ELR (cell line): ENCODE data around the gene NLGN1.

Experiments used
- DNase-seq: peaks from one replicate; pipeline ENCODE4 v3.0.0-alpha.2; 2015; ENCODE audit warnings: low read depth

NLGN1 gene

DNA sequence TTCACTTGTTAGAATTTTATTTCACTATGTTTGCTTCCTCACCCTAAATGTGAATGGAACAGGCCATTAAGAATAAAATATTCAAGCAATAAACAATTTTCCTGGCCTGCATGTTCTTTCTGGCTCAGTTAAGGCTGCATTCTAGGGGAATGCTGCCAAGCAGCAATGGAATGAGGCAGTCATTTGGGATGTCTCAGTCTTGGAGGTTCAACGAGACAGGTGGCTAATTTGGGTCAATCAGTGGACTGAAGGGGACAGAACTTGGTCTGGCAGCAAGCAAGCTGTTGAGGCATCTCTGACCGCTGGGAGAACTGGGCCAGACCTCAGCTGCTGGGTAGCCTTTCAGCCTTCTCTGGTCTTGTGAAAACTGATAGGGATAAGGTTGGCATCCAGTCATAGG is 241.6 kb downstream of the NLGN1 start:
- DNase-seq: no peak

DNA sequence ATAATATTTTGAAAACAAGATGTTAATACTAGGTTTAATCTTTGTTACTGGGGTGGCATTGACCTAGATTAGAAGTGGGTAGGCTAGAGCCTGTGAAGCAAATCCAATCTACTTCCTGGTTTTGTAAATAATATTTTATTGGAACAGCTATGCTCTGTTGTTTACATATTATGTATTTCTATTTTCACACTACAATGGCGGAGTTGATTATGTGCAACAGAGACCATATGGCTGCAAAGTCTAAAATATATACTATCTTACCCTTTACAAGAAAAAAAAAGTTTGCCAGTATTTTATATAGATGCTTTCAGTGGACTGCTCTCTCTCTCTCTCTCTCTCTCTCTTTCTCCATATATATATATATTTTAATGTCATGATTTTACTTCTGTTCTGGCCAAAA is 244.2 kb downstream of the NLGN1 start:
- no peak for DNase-seq

DNA sequence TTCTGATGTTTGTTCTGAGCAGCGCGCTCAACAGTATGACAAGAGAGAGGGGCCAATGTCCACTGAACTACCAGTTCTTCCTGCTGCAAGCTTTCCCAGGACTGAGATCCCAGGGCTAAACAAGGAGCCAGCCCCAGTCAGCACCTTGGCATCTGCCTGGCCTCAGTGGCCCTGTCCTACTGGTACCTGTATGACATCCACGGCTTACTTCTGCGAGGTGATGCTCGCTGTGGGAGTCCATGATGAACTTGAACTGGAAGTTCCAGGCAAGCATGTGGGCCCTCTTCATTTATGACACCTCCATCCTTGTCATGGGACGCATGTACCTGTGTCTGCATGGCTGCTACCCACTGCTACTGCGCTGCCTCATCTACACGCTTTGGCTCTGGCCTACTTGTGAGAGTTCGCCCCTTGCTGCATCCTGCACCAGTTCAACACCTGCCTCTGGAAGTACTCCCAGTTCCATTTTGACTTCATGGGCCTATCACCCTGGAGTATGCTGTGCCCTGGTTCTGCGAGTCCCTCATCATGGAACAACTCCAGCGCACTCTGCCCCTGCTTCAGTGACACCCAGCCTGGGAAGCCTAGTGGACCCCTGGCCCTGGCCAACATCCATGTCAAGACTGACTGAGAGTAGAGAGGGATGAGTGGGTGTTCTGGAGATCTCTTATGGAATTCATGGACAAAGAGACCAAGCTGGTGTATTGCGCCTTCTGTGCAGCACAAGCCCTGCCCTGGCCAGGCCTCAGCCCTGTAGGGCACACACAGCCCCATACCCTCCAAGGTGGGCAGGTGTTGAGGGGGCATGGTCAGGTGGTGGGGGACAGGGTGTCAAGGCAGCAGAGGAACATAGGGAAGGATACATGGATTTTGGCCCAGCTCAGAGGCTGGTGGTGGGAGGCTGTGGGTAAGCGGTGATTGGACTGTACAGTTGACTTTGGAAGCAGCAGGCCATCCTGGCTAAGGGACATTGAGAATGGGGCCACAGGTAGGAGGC is 246.8 kb downstream of the NLGN1 start:
- no peak for DNase-seq

DNA sequence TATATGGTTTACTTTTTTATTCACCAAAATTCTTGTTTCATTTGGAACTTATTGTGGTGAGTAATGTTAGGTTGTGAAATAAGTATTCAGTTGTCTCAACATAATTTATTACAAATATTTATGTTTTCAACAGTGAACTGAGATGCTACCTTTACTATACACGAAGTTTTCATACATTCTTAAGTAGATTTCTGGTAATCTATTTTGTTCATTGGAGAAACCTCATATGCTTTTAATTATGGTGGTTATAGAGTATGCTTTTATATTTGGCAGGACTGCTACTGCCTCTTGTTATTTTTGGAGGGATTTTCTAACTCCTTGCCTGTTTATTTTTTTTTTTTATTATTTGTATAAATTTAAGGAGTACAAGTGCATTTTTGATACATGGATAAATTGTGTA is 253.1 kb downstream of the NLGN1 start:
- DNase-seq: no peak

DNA sequence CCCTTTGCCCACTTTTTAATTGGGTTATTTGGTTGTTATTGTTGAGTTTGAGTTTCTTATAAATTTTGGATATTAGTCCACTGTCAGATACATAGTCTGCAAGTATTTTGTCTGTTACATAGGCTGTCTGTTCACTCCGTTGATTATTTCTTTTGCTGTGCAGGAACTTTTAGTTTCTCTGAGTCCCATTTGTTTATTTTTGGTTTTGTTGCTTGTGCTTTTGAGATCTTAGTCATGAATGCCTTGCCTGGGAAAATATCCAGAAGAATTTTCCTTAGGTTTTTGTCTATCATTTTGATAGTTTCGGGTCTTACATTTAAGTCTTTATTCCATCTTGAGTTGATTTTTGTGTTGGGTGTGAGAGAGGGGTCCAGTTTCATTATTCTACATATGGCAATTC is 254.5 kb downstream of the NLGN1 start:
- DNase-seq: no peak

DNA sequence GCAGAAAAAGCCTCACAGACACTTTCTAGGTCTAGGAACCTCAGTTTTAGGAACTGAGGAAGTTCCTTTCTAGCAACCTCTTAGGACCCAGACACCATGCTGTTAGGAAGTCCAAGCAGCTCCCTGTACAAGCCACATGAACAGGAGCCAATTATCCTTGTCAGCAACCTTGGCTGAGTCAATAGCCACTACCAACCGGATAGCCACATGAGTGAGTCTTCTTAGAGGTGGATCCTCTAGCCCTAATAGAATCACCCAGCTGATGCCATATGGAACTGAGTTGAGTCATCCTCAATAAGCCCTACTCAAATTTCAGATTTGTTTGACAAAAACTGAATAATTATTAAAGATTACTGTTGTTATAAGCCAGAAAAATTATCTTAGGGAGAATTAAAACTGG is 256.2 kb downstream of the NLGN1 start:
- DNase-seq: peak; percentile 64

DNA sequence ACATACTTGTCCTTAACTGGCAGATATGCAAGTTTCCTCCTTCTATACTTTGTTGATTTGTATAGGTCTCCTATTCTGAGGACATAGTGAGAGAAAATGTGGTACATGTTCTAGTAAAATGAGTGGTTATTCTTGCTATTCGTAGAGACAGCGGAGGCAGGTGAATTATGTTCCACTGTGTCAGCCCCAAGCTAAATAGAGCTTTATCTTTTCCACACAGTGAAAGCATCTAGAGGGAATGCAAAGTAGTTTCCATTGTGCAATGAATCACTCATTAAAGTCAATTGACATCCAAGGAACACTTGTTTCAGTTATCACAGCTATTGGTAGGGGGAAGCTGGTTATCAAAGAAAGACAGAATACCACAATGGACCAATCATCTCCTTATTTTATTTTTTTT is 262.4 kb downstream of the NLGN1 start:
- DNase-seq: no peak

DNA sequence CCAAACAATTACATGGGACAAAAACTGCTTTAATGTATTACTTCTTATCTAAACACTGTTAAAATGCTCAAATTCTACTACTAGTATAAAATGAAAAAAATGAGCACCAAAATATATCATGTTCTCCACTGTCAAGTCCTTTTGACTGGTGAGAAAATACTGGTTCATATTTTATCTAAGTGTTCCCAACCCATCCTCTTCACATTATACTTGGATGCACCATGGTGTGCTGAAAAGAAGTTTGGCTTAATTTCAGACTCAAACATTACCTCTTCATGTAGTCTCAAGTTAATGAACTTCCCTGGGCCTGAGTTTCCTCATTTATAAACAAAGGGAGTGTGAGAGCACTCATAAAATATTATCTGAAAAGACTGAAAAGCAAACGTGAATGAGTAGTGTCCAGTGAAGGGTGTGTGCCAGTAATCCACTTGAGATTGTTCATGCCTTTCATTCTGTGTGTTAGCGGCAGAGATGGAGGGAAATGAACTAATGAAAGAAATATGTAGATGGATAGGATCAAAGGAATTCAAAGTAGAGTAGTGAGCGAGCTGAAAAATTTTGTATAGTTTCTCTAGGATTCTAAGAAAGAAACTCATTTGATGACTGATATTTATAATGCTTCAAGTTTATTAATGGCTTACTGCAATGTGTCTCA is 263.2 kb downstream of the NLGN1 start:
- peak; percentile 73 for DNase-seq

DNA sequence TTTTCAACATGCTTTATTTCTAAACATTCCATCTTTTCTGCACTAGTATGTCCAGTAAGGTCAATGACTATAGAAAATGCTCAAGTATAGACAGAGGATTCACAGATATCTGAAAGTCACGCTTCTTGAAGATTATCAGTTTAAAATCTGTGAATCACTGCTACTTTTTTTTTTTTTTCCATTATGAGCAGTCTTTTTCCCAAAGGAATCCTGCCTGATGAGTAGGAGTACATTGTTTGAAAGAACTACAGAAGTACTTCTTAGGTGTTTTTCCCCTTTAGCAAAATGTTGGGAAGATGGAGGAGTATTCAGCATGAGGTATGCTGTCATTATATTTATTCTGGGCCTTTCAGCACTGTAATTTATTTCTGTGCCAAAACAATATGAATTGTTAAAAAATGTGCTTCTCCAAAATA is 266.2 kb downstream of the NLGN1 start:
- DNase-seq: peak; percentile 69

DNA sequence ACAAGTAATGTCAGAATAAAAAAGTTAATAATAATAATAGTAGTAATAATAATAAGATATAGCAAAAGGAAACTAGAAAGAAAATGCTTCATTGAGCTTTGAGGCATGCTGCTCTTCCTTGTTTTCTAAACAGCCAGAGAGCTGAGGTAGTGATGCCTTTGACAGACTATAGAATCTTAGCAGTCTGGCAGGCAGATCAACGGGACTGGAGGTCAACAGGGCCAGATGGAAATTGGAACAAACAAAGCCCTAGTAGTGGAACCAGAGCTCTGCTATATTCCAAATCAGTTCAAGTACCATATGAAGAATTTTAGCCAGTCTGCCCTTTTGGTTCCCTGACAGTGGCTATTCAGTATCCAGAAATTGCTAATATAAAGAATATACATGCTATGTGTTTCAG is 278.6 kb downstream of the NLGN1 start:
- no peak for DNase-seq

DNA sequence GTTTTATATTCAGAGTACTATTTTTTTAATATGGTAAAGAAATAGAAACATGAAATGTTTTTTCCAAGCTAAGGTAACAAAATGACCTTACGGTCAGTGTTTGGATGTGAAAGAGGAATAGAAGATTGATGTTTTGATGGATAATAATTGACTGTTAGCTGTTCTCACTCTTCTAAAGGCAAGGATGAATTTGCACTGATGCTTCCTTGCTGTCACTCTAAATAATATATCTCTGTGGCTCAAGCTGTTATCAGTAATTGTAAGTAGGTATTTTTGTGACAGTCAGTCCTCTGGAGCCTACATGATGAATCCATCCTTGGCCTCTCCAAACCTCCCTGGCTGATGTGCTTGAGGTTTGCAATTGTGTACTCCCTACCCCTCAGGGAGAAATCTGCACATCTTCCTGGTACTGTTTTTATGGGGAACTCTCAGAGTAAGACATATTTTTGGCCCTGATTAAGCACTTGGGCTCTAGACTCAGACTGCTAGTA is 283.7 kb downstream of the NLGN1 start:
- DNase-seq: no peak

DNA sequence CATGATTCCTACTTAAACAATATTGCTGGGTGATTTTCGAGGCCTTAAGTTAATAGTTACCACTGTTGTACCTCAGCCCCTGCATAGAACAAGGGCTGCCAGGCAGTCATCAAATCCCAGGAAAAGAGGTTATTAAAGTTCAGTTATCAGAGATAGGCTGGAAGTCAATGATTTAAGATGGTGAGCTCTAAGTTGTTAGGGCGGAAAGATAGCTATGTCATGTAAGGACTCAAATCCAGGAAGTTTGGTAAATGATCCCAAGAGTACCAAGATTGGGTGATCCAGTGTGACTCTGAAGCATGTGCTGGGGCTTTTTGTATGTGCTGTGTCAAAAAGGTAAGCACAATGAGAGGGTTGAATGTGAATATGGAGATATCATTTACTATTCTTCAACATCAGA is 287.9 kb downstream of the NLGN1 start:
- no peak for DNase-seq

DNA sequence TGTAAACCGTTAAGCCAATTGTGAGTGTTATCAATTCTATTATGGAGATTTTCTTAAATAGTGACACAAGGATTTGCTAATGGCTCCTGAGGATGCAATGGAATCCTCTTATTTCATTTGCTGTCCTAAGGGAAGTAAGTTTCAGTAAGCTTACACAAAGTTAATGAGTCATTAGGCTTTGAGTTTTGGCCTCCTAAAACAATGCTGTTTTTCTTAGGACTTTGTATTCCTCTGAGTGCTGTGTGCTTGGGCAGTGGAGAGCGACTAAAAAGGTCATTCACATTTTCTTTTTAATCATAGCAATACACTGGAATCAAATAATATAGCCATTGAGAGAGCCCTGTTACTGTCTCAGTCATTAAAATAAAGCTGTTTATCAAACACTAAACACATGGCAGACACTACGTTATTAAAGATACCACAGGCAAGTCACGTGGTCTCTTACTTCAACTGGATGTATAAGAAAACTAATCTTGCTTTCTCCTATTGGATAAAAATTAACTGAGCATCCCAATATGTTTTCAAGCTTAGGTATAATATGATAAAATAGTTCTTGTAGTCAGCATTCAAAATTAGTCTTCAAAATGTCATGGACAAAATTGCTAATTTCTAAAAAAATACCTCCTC is 290.8 kb downstream of the NLGN1 start:
- no peak for DNase-seq

DNA sequence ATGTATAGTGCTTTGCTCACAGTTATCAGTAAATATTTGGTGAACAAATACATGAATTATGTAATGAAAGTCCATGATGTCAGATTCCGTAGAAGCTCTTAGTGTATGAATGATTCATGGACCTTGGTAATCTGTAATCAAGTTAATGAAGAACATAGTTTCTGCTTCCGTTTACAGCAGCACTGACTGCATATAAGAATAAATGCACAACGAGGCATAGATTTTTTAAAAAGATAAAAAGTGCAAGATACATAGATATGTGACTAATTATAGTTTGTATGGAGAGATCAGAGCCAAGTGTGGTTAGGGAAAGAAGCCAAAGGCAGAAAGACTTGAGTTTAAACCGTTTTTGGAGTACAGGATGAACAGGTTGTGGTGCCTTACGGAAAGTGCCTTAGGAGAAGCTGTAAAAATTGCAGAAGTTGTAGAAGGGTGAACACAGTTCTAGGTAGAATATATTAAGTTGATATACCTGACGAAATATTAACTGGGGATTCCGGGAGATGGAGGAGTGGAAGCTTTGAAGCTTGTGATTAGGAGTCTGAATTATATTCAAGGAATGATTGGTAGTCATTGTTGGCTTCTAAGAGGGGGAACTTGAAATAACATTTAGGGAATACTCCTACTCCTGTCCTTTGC is 293.1 kb downstream of the NLGN1 start:
- peak; percentile 22 for DNase-seq

DNA sequence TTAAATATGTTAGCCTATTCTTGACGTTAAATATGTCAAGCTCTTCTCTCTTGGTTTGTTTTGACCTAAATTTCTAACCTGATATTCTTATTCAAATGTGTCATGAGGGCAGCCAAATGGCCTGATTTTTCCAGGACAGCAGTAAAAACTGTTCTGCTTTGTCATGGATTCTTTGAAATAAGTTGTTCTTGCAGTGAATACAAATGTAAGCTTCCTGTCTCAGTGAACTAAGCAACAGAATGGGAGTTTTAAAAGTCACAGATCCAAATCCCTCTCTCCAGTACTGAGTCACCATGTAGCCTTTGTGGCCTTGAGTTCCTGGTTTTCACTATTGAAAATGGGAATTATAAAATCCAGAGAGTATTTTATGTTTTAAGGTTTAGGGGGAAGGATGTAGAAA is 301.8 kb downstream of the NLGN1 start:
- no peak for DNase-seq

DNA sequence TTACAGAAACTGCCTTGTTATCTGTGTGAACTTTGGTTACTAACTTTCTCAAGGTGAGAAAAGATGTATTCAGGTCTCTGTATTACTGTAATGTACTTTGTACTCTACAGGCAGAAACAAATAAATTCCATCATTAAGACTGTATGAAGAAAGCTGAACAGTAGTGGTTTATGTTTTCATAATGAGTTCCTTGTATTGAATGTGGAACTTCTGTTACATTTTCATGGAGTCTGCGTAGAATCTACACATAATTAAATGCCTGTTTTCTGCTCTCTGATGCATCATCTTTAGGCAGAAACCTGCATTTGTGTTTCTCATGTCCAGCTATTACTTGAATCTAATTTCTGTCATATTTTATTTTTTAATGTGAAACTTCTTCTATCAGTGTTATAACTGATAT is 302.8 kb downstream of the NLGN1 start:
- DNase-seq: no peak

DNA sequence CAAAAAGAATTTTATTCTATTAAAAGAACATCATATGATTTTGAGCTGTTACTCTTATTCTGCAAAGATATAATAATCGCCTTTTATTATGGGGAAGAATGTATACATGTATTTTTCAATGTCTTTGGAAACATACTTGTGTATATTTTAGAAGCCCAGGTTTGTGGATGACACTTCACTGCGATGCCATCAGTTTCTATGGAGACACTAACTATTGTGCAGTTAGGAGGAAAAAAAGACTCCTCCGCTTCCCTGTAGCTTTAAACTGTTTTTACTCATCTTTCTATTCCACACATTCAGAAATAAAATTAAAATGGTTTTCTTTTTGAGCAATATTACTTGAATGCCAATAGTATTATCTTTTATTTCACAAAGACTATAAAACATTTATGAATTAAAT is 305.0 kb downstream of the NLGN1 start:
- DNase-seq: no peak

DNA sequence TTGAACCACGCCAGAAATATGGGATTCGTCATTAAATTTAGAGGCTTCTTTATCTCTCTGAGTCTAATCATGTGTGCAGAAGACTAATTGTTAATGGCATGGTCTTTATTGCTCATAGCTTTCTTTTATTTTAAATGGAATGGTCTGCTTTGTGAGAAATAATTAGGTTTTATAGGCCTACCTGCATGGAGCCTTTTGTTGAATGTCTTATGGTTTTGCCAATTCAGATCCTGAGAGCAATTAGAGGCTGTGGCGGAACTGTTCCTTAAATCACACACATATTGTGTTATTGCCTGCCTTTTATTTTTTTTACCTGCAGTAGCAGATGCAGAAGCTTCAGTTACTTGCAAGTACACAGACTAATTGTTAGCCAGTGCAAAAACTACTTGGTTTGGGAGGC is 306.2 kb downstream of the NLGN1 start:
- DNase-seq: no peak

DNA sequence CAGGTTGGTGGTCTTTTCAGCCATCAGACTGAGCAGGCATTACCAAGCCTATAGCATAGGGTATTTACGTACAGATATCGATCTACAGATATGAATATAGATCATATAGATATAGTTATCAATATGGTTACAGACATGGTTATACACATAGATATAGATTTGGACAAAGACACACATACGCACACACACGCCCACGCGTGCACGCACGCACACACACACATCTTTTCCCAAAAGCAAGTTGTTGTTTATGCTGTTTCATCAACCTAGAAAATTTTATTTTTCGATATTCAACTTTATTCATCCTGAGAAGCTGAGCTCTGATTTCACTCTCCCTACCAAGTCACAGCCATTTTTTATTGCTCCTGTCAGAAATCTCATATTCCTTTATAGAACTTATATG is 309.1 kb downstream of the NLGN1 start:
- no peak for DNase-seq

DNA sequence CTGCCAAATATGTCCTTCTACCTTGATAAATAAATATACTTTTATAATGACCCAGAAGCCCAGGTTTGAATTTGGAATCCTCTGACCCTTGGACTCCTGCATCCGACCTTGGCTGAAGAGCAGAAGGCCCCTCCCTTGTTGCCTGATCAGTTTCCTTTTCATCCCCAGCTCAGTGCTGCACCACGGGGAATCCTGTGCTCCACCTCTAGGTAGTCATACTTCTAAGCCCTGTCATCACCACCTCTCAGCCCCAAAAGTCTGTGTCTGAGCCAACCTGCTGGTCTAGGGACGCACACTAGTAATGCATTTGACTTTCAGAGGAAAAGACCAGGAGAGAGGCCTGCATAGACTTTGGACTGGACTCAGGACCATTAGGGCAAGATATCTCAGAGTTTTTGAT is 310.6 kb downstream of the NLGN1 start:
- DNase-seq: no peak

DNA sequence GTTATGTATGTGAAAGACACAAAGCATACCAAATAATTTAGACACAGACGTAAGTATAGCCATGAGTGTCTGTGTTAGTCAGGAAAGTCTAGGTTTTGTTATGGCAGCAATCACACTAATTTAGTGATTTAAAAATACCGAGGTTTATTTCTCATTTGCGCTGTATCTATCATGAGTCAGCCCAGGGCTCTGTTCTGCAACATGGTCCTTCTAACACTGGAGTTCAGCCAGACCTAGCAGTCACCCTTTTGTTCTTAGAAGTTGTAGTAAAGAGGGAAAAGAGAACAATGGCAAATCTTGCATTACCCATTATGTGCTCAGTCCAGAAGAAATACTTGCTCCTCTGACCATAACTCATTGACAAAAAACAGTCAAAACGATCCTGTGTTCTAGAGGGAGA is 311.5 kb downstream of the NLGN1 start:
- no peak for DNase-seq

DNA sequence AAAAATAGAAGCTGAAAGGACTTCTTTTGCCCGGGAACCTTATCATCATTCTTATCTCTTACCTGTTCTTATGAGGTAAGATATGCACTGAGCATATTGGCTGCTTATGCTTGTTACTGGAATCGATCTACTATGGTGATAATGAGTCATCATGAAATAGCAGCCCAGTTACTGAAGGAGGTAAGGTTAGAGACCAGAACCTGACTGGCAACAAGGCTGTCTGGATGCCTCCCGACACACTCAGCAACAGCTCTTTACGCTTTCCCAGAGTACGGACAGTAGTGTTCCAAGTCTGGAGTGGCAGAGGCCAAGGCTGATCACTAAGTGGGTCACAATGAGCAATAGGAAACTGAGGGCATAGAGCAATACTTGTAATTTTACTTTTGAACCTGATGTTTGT is 314.1 kb downstream of the NLGN1 start:
- DNase-seq: no peak
